NCI-H526 treated with DMSO at 0.1 percent for 48 hours (cell line): Measurements from ENCODE around the gene SPDYE16.
"Not testable (repeated sequence)": the region's sequence is repeated elsewhere in the genome, so short reads cannot be mapped to it uniquely, and the experiment has no call there.

Source experiments
- DNase-seq: peaks from one replicate; lab custom pipeline; 2025; lab: John Stamatoyannopoulos, UW

The SPDYE16 gene

GRCh38 chr7:76504351-76505167 lies 38.5 kb downstream of the SPDYE16 start:
- not testable (repeated sequence) for DNase-seq

GRCh38 chr7:76503244-76503643 lies 39.9 kb downstream of the SPDYE16 start:
- not testable (repeated sequence) for DNase-seq

- not testable (repeated sequence) for DNase-seq
Measured at GRCh38 chr7:76502836-76503235, 40.3 kb downstream of the SPDYE16 start.

- DNase-seq = not testable (repeated sequence)
Measured at GRCh38 chr7:76502224-76502623, 40.9 kb downstream of the SPDYE16 start.

- DNase-seq = not testable (repeated sequence)
Measured at GRCh38 chr7:76499924-76500241, 43.2 kb downstream of the SPDYE16 start.

- peak; percentile 7 for DNase-seq
Measured at GRCh38 chr7:76499201-76499923, 43.7 kb downstream of the SPDYE16 start.

- not testable (repeated sequence) for DNase-seq
Measured at GRCh38 chr7:76498583-76499200, 44.4 kb downstream of the SPDYE16 start.

GRCh38 chr7:76497918-76498582 lies 45.0 kb downstream of the SPDYE16 start:
- not testable (repeated sequence) for DNase-seq

- not testable (repeated sequence) for DNase-seq
Measured at GRCh38 chr7:76495717-76496116, 47.4 kb downstream of the SPDYE16 start.

- not testable (repeated sequence) for DNase-seq
Measured at GRCh38 chr7:76492139-76492538, 51.0 kb downstream of the SPDYE16 start.

GRCh38 chr7:76487969-76488368 lies 55.1 kb downstream of the SPDYE16 start:
- not testable (repeated sequence) for DNase-seq

- not testable (repeated sequence) for DNase-seq
Measured at GRCh38 chr7:76486618-76487017, 56.5 kb downstream of the SPDYE16 start.

- DNase-seq = not testable (repeated sequence)
Measured at GRCh38 chr7:76485822-76486610, 57.1 kb downstream of the SPDYE16 start.

- not testable (repeated sequence) for DNase-seq
Measured at GRCh38 chr7:76484456-76484855, 58.6 kb downstream of the SPDYE16 start.

- not testable (repeated sequence) for DNase-seq
Measured at GRCh38 chr7:76483081-76483480, 60.0 kb downstream of the SPDYE16 start.

- not testable (repeated sequence) for DNase-seq
Measured at GRCh38 chr7:76482660-76483059, 60.4 kb downstream of the SPDYE16 start.
